DOHH2 (cell line): ENCODE results near the gene LRRC4C.

ENCODE experiments used
- H3F3A ChIP-seq: fragments of 200-600 bp; sonication (generic), shearing (Covaris generic); 2 replicates; pipeline ENCODE4 v1.6.0; 2016; ENCODE audit warnings: antibody characterized with exemption, mild to moderate bottlenecking; ENCODE audit not compliant: control insufficient read depth, insufficient read depth
- H3K27ac ChIP-seq: fragments of 200-600 bp; sonication (generic); 2 replicates; pipeline ENCODE4 v1.5.1; 2014; ENCODE audit warnings: low read depth, mild to moderate bottlenecking, low read length, moderate library complexity
- H3K27me3 ChIP-seq: fragments of 200-600 bp; sonication (generic); 2 replicates; pipeline ENCODE4 v1.6.1; 2014; ENCODE audit warnings: mild to moderate bottlenecking, low read length, mixed read lengths; ENCODE audit not compliant: control insufficient read depth
- H3K36me3 ChIP-seq: fragments of 200-600 bp; sonication (generic); 2 replicates; pipeline ENCODE4 v1.6.1; 2014; ENCODE audit warnings: mild to moderate bottlenecking, low read length, moderate library complexity, mixed read lengths; ENCODE audit not compliant: control insufficient read depth
- H3K4me1 ChIP-seq: fragments of 200-600 bp; sonication (generic); 2 replicates; pipeline ENCODE4 v1.6.1; 2014; ENCODE audit warnings: mild to moderate bottlenecking, low read length, mixed read lengths; ENCODE audit not compliant: control insufficient read depth
- H3K4me2 ChIP-seq: fragments of 200-600 bp; sonication (generic); 2 replicates; pipeline ENCODE4 v1.6.0; 2014; ENCODE audit warnings: mild to moderate bottlenecking, low read length, moderate library complexity
- H3K4me3 ChIP-seq: fragments of 200-600 bp; sonication (generic); 2 replicates; pipeline ENCODE4 v1.5.1; 2014; ENCODE audit warnings: mild to moderate bottlenecking, low read length, mixed read lengths
- H3K79me2 ChIP-seq: fragments of 200-600 bp; sonication (generic); 2 replicates; pipeline ENCODE4 v1.6.1; 2014; ENCODE audit warnings: mild to moderate bottlenecking, low read length, mixed read lengths; ENCODE audit not compliant: control insufficient read depth
- H3K9me2 ChIP-seq: fragments of 200-600 bp; sonication (generic); replicated peaks from 2 replicates; pipeline ENCODE4 v1.6.1; 2014; ENCODE audit warnings: mild to moderate bottlenecking, low read length, mixed read lengths; ENCODE audit not compliant: control insufficient read depth
- H3K9me3 ChIP-seq: fragments of 200-600 bp; sonication (generic); 2 replicates; pipeline ENCODE4 v1.6.1; 2014; ENCODE audit warnings: antibody characterized with exemption, low read length, mixed read lengths; ENCODE audit not compliant: control insufficient read depth, insufficient read depth
- H4K20me1 ChIP-seq: fragments of 200-600 bp; sonication (generic); 2 replicates; pipeline ENCODE4 v1.6.0; 2014; ENCODE audit warnings: low read depth, mild to moderate bottlenecking, antibody characterized with exemption, low read length, moderate library complexity; ENCODE audit not compliant: control insufficient read depth, insufficient read depth
- CTCF ChIP-seq: fragments of 200-600 bp; sonication (generic); IDR thresholded peaks from one replicate; pipeline ENCODE4 v1.5.1; 2014; ENCODE audit warnings: antibody characterized with exemption, mild to moderate bottlenecking, low read depth, low read length; ENCODE audit not compliant: poor library complexity, severe bottlenecking
- EZH2phosphoT487 ChIP-seq: fragments of 200-600 bp; sonication (generic); IDR thresholded peaks from 2 replicates; pipeline ENCODE4 v1.6.1; 2017; ENCODE audit warnings: borderline replicate concordance, mild to moderate bottlenecking, antibody characterized with exemption, low read length, moderate library complexity, mixed read lengths

Gene LRRC4C

GRCh38 chr11:41437006-41437490 is 22.4 kb downstream of the LRRC4C start:
- Histone ChIP-seq H3K4me3 (no peak overlapping the region), H3K9me3 (no peaks in the 10 kb centered on the region), H3K27ac (no peak overlapping the region), H4K20me1 (no peaks in the 10 kb centered on the region), H3K27me3 (no peaks in the 10 kb centered on the region), H3K4me1 (no peaks in the 10 kb centered on the region), H3K9me2 (no peaks in the 10 kb centered on the region; the same call in 1 of the 2 replicates), H3K4me2 (no peak overlapping the region), H3F3A (no peaks in the 10 kb centered on the region), H3K36me3 (no peaks in the 10 kb centered on the region), H3K79me2 (no peaks in the 10 kb centered on the region)
- TF ChIP-seq EZH2phosphoT487 (no peak), CTCF (no peak)

GRCh38 chr11:41435531-41435930 is 23.9 kb downstream of the LRRC4C start:
- no peaks in the 10 kb centered on the region for H4K20me1 ChIP-seq

GRCh38 chr11:41431784-41432183 is 27.7 kb downstream of the LRRC4C start:
- Histone ChIP-seq H3K27ac (no peak overlapping the region), H3F3A (no peaks in the 10 kb centered on the region), H3K9me2 (no peaks in the 10 kb centered on the region; the same call in 1 of the 2 replicates), H3K4me2 (no peak overlapping the region), H3K79me2 (no peaks in the 10 kb centered on the region), H3K4me1 (no peaks in the 10 kb centered on the region), H3K4me3 (no peak overlapping the region), H3K9me3 (no peaks in the 10 kb centered on the region), H4K20me1 (no peaks in the 10 kb centered on the region), H3K27me3 (no peaks in the 10 kb centered on the region), H3K36me3 (no peaks in the 10 kb centered on the region)
- TF ChIP-seq EZH2phosphoT487 (no peak), CTCF (peak; percentile 65)

More at GRCh38 chr11:41435531-41435930, 23.9 kb downstream of the LRRC4C start:
- Histone ChIP-seq H3K4me3 (no peak overlapping the region), H3K9me3 (no peaks in the 10 kb centered on the region), H3F3A (no peaks in the 10 kb centered on the region), H3K27ac (no peak overlapping the region), H3K9me2 (no peaks in the 10 kb centered on the region; the same call in 1 of the 2 replicates), H3K79me2 (no peaks in the 10 kb centered on the region), H3K27me3 (no peaks in the 10 kb centered on the region), H3K36me3 (no peaks in the 10 kb centered on the region), H3K4me1 (no peaks in the 10 kb centered on the region), H3K4me2 (no peak overlapping the region)
- no peak for TF ChIP-seq CTCF
- no peak for TF ChIP-seq EZH2phosphoT487

GRCh38 chr11:41419901-41420300 is 39.6 kb downstream of the LRRC4C start:
- Histone ChIP-seq H3K27me3 (no peaks in the 10 kb centered on the region), H3K4me1 (0 out of 2 replicates have a peak, but pooled peaks cover 2% of the 10 kb centered on the region), H3K36me3 (no peaks in the 10 kb centered on the region), H3K27ac (no peak overlapping the region), H4K20me1 (no peaks in the 10 kb centered on the region), H3F3A (no peaks in the 10 kb centered on the region), H3K79me2 (no peaks in the 10 kb centered on the region), H3K4me2 (no peak overlapping the region), H3K9me3 (no peaks in the 10 kb centered on the region), H3K9me2 (no peaks in the 10 kb centered on the region), H3K4me3 (no peak overlapping the region)
- TF ChIP-seq EZH2phosphoT487 (no peak), CTCF (no peak)
